Mesothelial cell of epicardium (in vitro differentiated cells): ENCODE data around the gene LHFPL3. TPM values are rescaled to one million over a fixed set of nuclear protein-coding genes. Genes with fewer than 3 reads are reported as not detected.

Source experiments
- DNase-seq, 2 experiments: peaks; one replicate each; pipeline ENCODE4 v3.0.0; 2021; ENCODE audit warnings: low spot score in 2 of 2; ENCODE audit not compliant: unreplicated experiment in 2 of 2
- H3K27ac Mint-ChIP-seq: 2 replicates; pipeline ENCODE4 v1.8.0; 2021; ENCODE audit warnings: mixed read lengths
- H3K27me3 Mint-ChIP-seq: 2 replicates; pipeline ENCODE4 v1.8.0; 2021; ENCODE audit warnings: low read depth, mixed read lengths
- H3K36me3 Mint-ChIP-seq: 2 replicates; pipeline ENCODE4 v1.8.0; 2021; ENCODE audit warnings: mixed read lengths
- H3K4me1 Mint-ChIP-seq: 2 replicates; pipeline ENCODE4 v1.8.0; 2021; ENCODE audit warnings: mixed read lengths
- H3K4me3 Mint-ChIP-seq: 2 replicates; pipeline ENCODE4 v1.8.0; 2021; ENCODE audit warnings: mild to moderate bottlenecking, moderate library complexity, mixed read lengths
- H3K9me3 Mint-ChIP-seq: 2 replicates; pipeline ENCODE4 v1.8.0; 2021; ENCODE audit warnings: mixed read lengths
- CTCF ChIP-seq: fragments of 200-600 bp; sonication (generic); IDR thresholded peaks from one replicate; pipeline ENCODE4 v1.5.0; 2021; ENCODE audit warnings: antibody characterized with exemption; ENCODE audit not compliant: unreplicated experiment
- total RNA-seq: library from RNA; stranded (reverse); gene quantifications from 3 replicates; pipeline ENCODE4 v1.2.1, GENCODE V29; 2021

The LHFPL3 gene
- total RNA-seq, 1 donor from 2014 or later: not detected

- no peak overlapping the region for H3K27ac Mint-ChIP-seq
- H3K9me3 Mint-ChIP-seq: peaks cover 3% of the 10 kb centered on the region
- H3K4me3 Mint-ChIP-seq: no peak overlapping the region
- no peaks in the 10 kb centered on the region for H3K36me3 Mint-ChIP-seq
- no peak for DNase-seq
- TF ChIP-seq CTCF: no peak
- no peaks in the 10 kb centered on the region for H3K4me1 Mint-ChIP-seq
- peaks cover 56% of the 10 kb centered on the region for H3K27me3 Mint-ChIP-seq
These were observed 531.5 kb downstream of the LHFPL3 start for GRCh38 chr7:104859754-104860426.

- Mint-ChIP-seq H3K27me3 (peaks cover 67% of the 10 kb centered on the region), H3K27ac (no peak overlapping the region), H3K4me3 (no peak overlapping the region), H3K4me1 (no peaks in the 10 kb centered on the region), H3K9me3 (peaks cover 9% of the 10 kb centered on the region), H3K36me3 (no peaks in the 10 kb centered on the region)
- no peak for DNase-seq
- no peak for TF ChIP-seq CTCF
These were observed 533.5 kb downstream of the LHFPL3 start for GRCh38 chr7:104861729-104862390.

GRCh38 chr7:104862719-104863118 is 534.3 kb downstream of the LHFPL3 start:
- Mint-ChIP-seq H3K9me3 (peaks cover 9% of the 10 kb centered on the region), H3K27me3 (peaks cover 67% of the 10 kb centered on the region), H3K4me1 (no peaks in the 10 kb centered on the region), H3K36me3 (no peaks in the 10 kb centered on the region), H3K27ac (no peak overlapping the region), H3K4me3 (no peak overlapping the region)
- DNase-seq: no peak
- peak; percentile 36 for TF ChIP-seq CTCF

GRCh38 chr7:104873401-104873800 is 545.0 kb downstream of the LHFPL3 start:
- TF ChIP-seq CTCF: no peak
- no peaks in the 10 kb centered on the region for H3K4me1 Mint-ChIP-seq
- no peak overlapping the region for H3K4me3 Mint-ChIP-seq
- H3K9me3 Mint-ChIP-seq: peaks cover 2% of the 10 kb centered on the region
- H3K27ac Mint-ChIP-seq: no peak overlapping the region
- peaks cover 14% of the 10 kb centered on the region for H3K27me3 Mint-ChIP-seq
- DNase-seq: no peak
- no peaks in the 10 kb centered on the region for H3K36me3 Mint-ChIP-seq

- Mint-ChIP-seq H3K36me3 (no peaks in the 10 kb centered on the region), H3K9me3 (peaks cover 8% of the 10 kb centered on the region), H3K27ac (no peak overlapping the region), H3K4me3 (no peak overlapping the region), H3K27me3 (peaks cover 3% of the 10 kb centered on the region), H3K4me1 (peaks cover 6% of the 10 kb centered on the region)
- TF ChIP-seq CTCF: no peak
- DNase-seq: no peak
These were observed 550.2 kb downstream of the LHFPL3 start for GRCh38 chr7:104878577-104878976.
